GM12801 (cell line): ENCODE data around the gene M1AP.

Experiments
- CTCF ChIP-seq: IDR thresholded peaks from one replicate; pipeline ENCODE4 v1.5.1; 2011; ENCODE audit warnings: control low read depth; ENCODE audit not compliant: insufficient read length; ENCODE audit errors: extremely low read depth

Gene M1AP

GRCh38 chr2:74524955-74525716 lies 123.0 kb downstream of the M1AP start:
- TF ChIP-seq CTCF = no peak

- TF ChIP-seq CTCF = no peak
Observed at GRCh38 chr2:74524005-74524404, 124.1 kb downstream of the M1AP start.

GRCh38 chr2:74522516-74522915 lies 125.6 kb downstream of the M1AP start:
- no peak for TF ChIP-seq CTCF

GRCh38 chr2:74516650-74517049 lies 131.5 kb downstream of the M1AP start:
- no peak for TF ChIP-seq CTCF

- no peak for TF ChIP-seq CTCF
Observed at GRCh38 chr2:74515981-74516633, 132.0 kb downstream of the M1AP start.

- TF ChIP-seq CTCF = no peak
Observed at GRCh38 chr2:74515271-74515980, 132.7 kb downstream of the M1AP start.
